Upper lobe of left lung (tissue), 6 donors: Measurements from ENCODE around the gene DIP2C. TPM values are rescaled to one million over a fixed set of nuclear protein-coding genes. Genes with fewer than 3 reads are reported as not detected.

Experiments
- ATAC-seq, 2 donors: fragments of 200-7000 bp; cut with Tn5 transposase; one replicate each; pipeline ENCODE4 v1.9.1; 2022; ENCODE audit warnings: mild to moderate bottlenecking in 2 of 2, moderate library complexity in 2 of 2; ENCODE audit not compliant: low FRiP score in 2 of 2
- DNase-seq, 2 donors: peaks; one replicate each; pipeline ENCODE4 v3.0.0-alpha.2; 2019 to 2020
- H3K27ac ChIP-seq, 4 donors: fragments of 200-600 bp; sonication (generic); one replicate each; pipeline ENCODE4 v1.5.1; 2016 to 2019
- H3K27me3 ChIP-seq, 4 donors: fragments of 200-600 bp; sonication (generic); one replicate each; pipeline ENCODE4 v1.5.1; 2017 to 2019
- H3K36me3 ChIP-seq, 4 donors: fragments of 200-600 bp; sonication (generic); one replicate each; pipeline ENCODE4 v1.5.1; 2016 to 2019
- H3K4me1 ChIP-seq, 4 donors: fragments of 200-600 bp; sonication (generic); one replicate each; pipeline ENCODE4 v1.5.1; 2018 to 2019
- H3K4me3 ChIP-seq, 4 donors: fragments of 200-600 bp; sonication (generic); one replicate each; pipeline ENCODE4 v1.5.1; 2017 to 2019; ENCODE audit warnings: mild to moderate bottlenecking in 2 of 4, moderate library complexity in 1 of 4
- H3K9me3 ChIP-seq, 4 donors: fragments of 200-600 bp; sonication (generic); one replicate each; pipeline ENCODE4 v1.5.1; 2018 to 2019
- EP300 ChIP-seq, 4 donors: sonication (generic); formaldehyde crosslinking; IDR thresholded peaks; one replicate each; pipeline ENCODE4 v1.5.1; 2017; ENCODE audit warnings: antibody characterized with exemption in 4 of 4, control low read depth in 2 of 4
- POLR2A ChIP-seq, 4 donors: fragments of 450-650 bp; IDR thresholded peaks; one replicate each; pipeline ENCODE4 v1.5.1; 2016 to 2017; ENCODE audit warnings: antibody characterized with exemption in 4 of 4, mild to moderate bottlenecking in 2 of 4
- POLR2AphosphoS5 ChIP-seq, 2 donors: sonication (generic); formaldehyde crosslinking; IDR thresholded peaks; one replicate each; pipeline ENCODE4 v1.5.1; 2017; ENCODE audit warnings: antibody characterized with exemption in 2 of 2
- WGBS, 2 donors: methylation state at CpG; one replicate each; pipeline ENCODE4 v1.1.5; 2017 to 2018; 5-methylcytosine and 5-hydroxymethylcytosine counted together
- total RNA-seq, 6 donors: library from RNA; depleted of rRNA in 4 of 6; stranded (reverse); fragments of >200 nt in 4 of 6; gene quantifications; one replicate each; pipeline versions ENCODE4 v1.1.0 to v1.2.1, GENCODE V29; 2016 to 2021
- TF ChIP-seq, protein P1 (sequence below), 6 experiments: fragments of 450-650 bp in 4 of 6; fragments of 200-600 bp in 2 of 6; sonication (generic) in 2 of 6; IDR thresholded peaks; one replicate each; pipeline ENCODE4 v1.5.1; 2016 to 2019; ENCODE audit warnings: antibody characterized with exemption in 6 of 6
- donor health status: DM: no; HTN: no; CAD: no; lungs with moderate emphysema.
- donor health status: DM: no; HTN: yes; CAD: no; lungs with severe emphysema.

The DIP2C gene
- total RNA-seq, 6 donors from 2014 or later, result 11.6 to 32.5 (median 14.7) TPM

DNA sequence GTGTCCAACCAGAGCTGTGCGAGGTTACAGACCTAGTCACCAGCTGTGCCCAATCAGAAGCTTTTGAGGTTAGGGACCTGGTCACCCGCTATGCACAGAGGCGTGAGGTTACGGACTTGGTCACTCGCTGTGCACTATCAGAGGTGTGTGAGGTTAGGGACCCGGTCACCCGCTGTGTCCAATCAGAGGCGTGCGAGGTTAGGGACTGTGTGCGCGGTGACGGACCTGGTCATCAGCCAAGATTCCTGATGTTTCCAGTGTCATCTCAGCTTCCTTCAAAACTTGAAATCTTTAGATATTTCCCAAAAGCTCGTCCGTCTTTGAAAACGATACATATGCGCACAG lies 182.1 kb downstream of the DIP2C start:
- DNase-seq, result no peak
- ATAC-seq, result no peak
- TF ChIP-seq, protein P1, sequence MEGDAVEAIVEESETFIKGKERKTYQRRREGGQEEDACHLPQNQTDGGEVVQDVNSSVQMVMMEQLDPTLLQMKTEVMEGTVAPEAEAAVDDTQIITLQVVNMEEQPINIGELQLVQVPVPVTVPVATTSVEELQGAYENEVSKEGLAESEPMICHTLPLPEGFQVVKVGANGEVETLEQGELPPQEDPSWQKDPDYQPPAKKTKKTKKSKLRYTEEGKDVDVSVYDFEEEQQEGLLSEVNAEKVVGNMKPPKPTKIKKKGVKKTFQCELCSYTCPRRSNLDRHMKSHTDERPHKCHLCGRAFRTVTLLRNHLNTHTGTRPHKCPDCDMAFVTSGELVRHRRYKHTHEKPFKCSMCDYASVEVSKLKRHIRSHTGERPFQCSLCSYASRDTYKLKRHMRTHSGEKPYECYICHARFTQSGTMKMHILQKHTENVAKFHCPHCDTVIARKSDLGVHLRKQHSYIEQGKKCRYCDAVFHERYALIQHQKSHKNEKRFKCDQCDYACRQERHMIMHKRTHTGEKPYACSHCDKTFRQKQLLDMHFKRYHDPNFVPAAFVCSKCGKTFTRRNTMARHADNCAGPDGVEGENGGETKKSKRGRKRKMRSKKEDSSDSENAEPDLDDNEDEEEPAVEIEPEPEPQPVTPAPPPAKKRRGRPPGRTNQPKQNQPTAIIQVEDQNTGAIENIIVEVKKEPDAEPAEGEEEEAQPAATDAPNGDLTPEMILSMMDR (IDR thresholded peaks at IDR 0.05), result no peak
- TF ChIP-seq POLR2AphosphoS5 (IDR thresholded peaks at IDR 0.05) (no peak), POLR2A (IDR thresholded peaks at IDR 0.05) (no peak), EP300 (IDR thresholded peaks at IDR 0.05) (no peak)
- Histone ChIP-seq H3K4me3 (no peak overlapping the region), H3K27ac (no peak overlapping the region), H3K36me3 (no peaks in the 10 kb centered on the region), H3K4me1 (peaks cover 0 to 13% (median 4%) of the 10 kb centered on the region in 4 donors), H3K27me3 (no peaks in the 10 kb centered on the region), H3K9me3 (no peaks in the 10 kb centered on the region)
- WGBS, 2 donors, result 91 to 94% methylated on average over 16 of the region's 16 CpGs

DNA sequence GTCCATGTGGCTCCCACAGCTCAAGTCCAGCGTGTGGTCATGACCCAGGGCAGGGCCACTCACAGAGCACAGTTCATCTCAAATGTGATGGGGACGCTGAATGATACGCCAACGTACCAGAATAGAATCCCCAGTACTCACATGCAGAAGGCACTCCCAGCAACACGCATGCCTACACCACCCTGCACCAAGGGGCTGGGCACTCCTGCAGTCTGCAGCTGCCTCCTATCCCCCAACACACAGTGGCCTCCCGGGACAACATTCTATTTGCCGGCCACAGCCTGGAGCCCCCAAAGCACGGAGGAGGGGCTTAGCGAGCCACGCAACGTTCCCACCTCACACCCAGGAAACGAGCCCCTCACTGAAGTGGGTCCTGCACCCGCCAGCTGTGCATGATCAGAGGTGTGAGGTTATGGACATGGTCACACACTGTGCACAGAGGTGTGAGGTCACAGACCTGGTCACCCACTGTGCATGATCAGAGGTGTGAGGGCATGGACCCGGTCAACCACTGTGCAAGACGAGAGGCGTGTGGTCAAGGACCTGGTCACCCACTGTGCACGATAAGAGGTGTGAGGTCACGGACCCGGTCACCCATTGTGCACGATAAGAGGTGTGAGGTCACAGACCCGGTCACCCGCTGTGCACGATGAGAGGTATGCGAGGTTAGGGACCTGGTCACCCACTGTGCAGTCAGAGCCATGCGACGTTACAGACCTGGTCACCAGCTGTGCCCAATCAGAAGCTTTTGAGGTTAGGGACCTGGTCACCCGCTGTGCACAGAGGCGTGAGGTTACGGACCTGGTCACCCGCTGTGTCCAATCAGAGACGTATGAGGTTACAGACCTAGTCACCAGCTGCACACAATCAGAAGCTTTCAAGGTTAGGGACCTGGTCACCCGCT lies 182.8 kb downstream of the DIP2C start:
- TF ChIP-seq POLR2A (IDR thresholded peaks at IDR 0.05), result no peak
- TF ChIP-seq, protein P1 (IDR thresholded peaks at IDR 0.05), result no peak
- TF ChIP-seq POLR2AphosphoS5 (IDR thresholded peaks at IDR 0.05), result no peak
- TF ChIP-seq EP300 (IDR thresholded peaks at IDR 0.05), result no peak
- Histone ChIP-seq H3K4me3 (no peak overlapping the region), H3K27me3 (no peaks in the 10 kb centered on the region), H3K27ac (no peak overlapping the region), H3K4me1 (peaks cover 0 to 10% (median 4%) of the 10 kb centered on the region in 4 donors), H3K9me3 (no peaks in the 10 kb centered on the region), H3K36me3 (no peaks in the 10 kb centered on the region)
- ATAC-seq (no peak), DNase-seq (no peak)
- WGBS, 2 donors, result 87 to 91% methylated on average over 11 to 32 of the region's 32 CpGs

DNA sequence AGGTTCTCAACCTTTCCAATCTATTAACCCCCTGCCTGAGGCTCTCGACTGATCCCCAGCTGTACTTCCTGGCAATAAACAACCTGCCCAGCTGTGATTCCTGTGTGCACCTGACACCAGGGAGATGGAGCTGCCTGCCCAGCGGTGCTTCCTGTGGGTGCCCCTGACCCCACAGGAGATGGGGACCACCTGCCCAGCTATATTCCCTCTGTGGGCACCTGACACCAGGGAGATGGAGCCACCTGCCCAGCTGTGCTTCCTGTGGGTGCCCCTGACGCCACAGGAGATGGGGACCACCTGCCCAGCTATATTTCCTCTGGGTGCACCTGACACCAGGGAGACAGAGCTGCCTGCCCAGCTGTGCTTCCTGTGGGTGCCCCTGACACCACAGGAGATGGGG lies 184.0 kb downstream of the DIP2C start:
- WGBS, 2 donors, result 55 to 60% methylated on average over 3 of the region's 3 CpGs
- no peaks in the 10 kb centered on the region for H3K9me3 ChIP-seq
- H3K4me1 ChIP-seq, result peaks cover 0 to 16% (median 11%) of the 10 kb centered on the region in 4 donors
- TF ChIP-seq POLR2AphosphoS5 (IDR thresholded peaks at IDR 0.05) (no peak), POLR2A (IDR thresholded peaks at IDR 0.05) (no peak)
- TF ChIP-seq, protein P1 (IDR thresholded peaks at IDR 0.05), result no peak
- DNase-seq (no peak), ATAC-seq (no peak)
- no peak overlapping the region for H3K4me3 ChIP-seq
- no peaks in the 10 kb centered on the region for H3K36me3 ChIP-seq
- no peaks in the 10 kb centered on the region for H3K27me3 ChIP-seq
- no peak overlapping the region for H3K27ac ChIP-seq

DNA sequence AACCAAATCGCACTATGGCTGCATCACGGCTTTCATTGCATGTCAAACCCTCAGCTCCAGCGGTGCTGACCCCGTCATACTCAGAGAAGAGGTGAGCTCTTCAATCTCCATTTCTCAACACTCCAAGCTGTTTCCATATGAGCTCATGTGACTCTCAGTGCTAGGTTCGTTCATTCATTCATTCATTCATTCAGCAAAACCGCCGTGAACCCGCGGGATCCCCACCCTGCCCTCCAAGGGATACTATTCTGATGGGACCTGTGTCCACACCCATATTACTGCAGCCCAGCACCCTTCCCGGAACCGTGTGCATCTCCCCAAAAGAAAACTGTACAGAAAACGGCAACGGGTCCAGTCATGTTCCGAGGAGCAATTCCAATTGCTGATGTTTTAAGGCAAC lies 184.7 kb downstream of the DIP2C start:
- H3K27ac ChIP-seq, result no peak overlapping the region
- TF ChIP-seq POLR2A (IDR thresholded peaks at IDR 0.05) (no peak), POLR2AphosphoS5 (IDR thresholded peaks at IDR 0.05) (no peak), EP300 (IDR thresholded peaks at IDR 0.05) (no peak)
- TF ChIP-seq, protein P1 (IDR thresholded peaks at IDR 0.05), result no peak
- ATAC-seq, result no peak
- no peak overlapping the region for H3K4me3 ChIP-seq
- peaks cover 0 to 19% (median 11%) of the 10 kb centered on the region in 4 donors for H3K4me1 ChIP-seq
- H3K9me3 ChIP-seq, result no peaks in the 10 kb centered on the region
- H3K27me3 ChIP-seq, result no peaks in the 10 kb centered on the region
- no peaks in the 10 kb centered on the region for H3K36me3 ChIP-seq
- WGBS, 2 donors, result 91 to 92% methylated on average over 14 of the region's 14 CpGs
- DNase-seq, result no peak
